Lower leg skin (tissue), 3 donors: ENCODE data around the gene POMT2.

ENCODE experiments used
- POLR2A ChIP-seq, 2 donors: fragments of 450-650 bp; IDR thresholded peaks; one replicate each; pipeline ENCODE4 v1.6.1; 2016 to 2017; ENCODE audit warnings: antibody characterized with exemption in 2 of 2, mild to moderate bottlenecking in 1 of 2, moderate library complexity in 1 of 2
- TF ChIP-seq, protein P1 (sequence below), 3 donors: fragments of 450-650 bp; IDR thresholded peaks; one replicate each; pipeline ENCODE4 v1.5.1; 2016; ENCODE audit warnings: antibody characterized with exemption in 3 of 3, mild to moderate bottlenecking in 3 of 3, moderate library complexity in 2 of 3

DNA sequence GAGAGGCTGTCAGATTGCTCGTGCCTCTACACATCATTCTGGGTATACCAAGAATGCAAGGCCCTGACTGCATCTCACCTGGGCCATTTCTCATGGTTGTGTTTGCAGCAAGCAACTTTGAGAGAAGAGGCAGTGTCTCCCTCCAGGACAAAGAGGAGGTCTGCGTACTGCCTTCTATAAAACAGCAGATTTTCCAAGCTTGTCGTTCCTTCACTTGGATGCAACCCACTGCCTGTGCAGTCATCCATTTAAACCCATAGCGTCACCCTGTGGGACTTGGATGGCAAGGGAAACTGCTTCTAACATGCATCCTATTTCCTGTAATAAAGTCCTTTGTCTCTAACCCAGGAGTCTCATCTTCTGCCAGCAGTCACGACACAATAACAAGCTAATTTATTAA lies 1.3 kb downstream of the POMT2 start:
- TF ChIP-seq POLR2A (IDR thresholded peaks at IDR 0.05), result no peak
- TF ChIP-seq, protein P1, sequence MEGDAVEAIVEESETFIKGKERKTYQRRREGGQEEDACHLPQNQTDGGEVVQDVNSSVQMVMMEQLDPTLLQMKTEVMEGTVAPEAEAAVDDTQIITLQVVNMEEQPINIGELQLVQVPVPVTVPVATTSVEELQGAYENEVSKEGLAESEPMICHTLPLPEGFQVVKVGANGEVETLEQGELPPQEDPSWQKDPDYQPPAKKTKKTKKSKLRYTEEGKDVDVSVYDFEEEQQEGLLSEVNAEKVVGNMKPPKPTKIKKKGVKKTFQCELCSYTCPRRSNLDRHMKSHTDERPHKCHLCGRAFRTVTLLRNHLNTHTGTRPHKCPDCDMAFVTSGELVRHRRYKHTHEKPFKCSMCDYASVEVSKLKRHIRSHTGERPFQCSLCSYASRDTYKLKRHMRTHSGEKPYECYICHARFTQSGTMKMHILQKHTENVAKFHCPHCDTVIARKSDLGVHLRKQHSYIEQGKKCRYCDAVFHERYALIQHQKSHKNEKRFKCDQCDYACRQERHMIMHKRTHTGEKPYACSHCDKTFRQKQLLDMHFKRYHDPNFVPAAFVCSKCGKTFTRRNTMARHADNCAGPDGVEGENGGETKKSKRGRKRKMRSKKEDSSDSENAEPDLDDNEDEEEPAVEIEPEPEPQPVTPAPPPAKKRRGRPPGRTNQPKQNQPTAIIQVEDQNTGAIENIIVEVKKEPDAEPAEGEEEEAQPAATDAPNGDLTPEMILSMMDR (IDR thresholded peaks at IDR 0.05), result no peak
